Keratinocyte (primary cell): ENCODE data around the gene NEURL3. TPM values are rescaled to one million over a fixed set of nuclear protein-coding genes. Genes with fewer than 3 reads are reported as not detected.

Experiments used
- DNase-seq: peaks from one replicate; pipeline ENCODE4 v3.0.0-alpha.2; 2011; ENCODE audit warnings: low read depth, missing footprints, low spot score
- FAIRE-seq: peaks from 2 replicates; lab custom pipeline; 2011; peaks lifted over from hg19 to GRCh38; lab: Jason Lieb, UNC
- H2AFZ ChIP-seq: 2 replicates; pipeline ENCODE4 v1.6.0; 2012; ENCODE audit warnings: low read length, control low read depth, inconsistent platforms; ENCODE audit not compliant: control insufficient read depth
- H3K27ac ChIP-seq: 2 replicates; pipeline ENCODE4 v1.5.1; 2011; ENCODE audit warnings: low read length; ENCODE audit not compliant: control insufficient read depth, insufficient read depth
- H3K27me3 ChIP-seq: 3 replicates; pipeline ENCODE4 v1.6.0; 2011; ENCODE audit warnings: low read length; ENCODE audit not compliant: control insufficient read depth, insufficient read depth; ENCODE audit errors: extremely low read depth
- H3K36me3 ChIP-seq, 2 experiments: 2 replicates in 1 of 2; 3 replicates in 1 of 2; pipeline ENCODE4 v1.5.1; 2011; ENCODE audit warnings: low read length in 2 of 2, mild to moderate bottlenecking in 1 of 2; ENCODE audit not compliant: control insufficient read depth in 2 of 2, insufficient read depth in 2 of 2; ENCODE audit errors: extremely low read depth in 1 of 2
- H3K4me1 ChIP-seq: 3 replicates; pipeline ENCODE4 v1.5.1; 2011; ENCODE audit warnings: low read length; ENCODE audit not compliant: control insufficient read depth, insufficient read depth; ENCODE audit errors: extremely low read depth
- H3K4me2 ChIP-seq: 3 replicates; pipeline ENCODE4 v1.6.0; 2011; ENCODE audit warnings: low read depth, low read length; ENCODE audit not compliant: control insufficient read depth, insufficient read depth; ENCODE audit errors: extremely low read depth
- H3K4me3 ChIP-seq, 3 experiments: fragments of 200-600 bp in 1 of 3; sonication (generic) in 1 of 3; 2 replicates in 2 of 3; 3 replicates in 1 of 3; pipeline ENCODE4 v1.5.1; 2011 to 2016; ENCODE audit warnings: low read length in 3 of 3, mild to moderate bottlenecking in 3 of 3, control low read depth in 2 of 3, inconsistent platforms in 1 of 3, low read depth in 1 of 3, mixed read lengths in 1 of 3, mixed run types in 1 of 3, moderate library complexity in 1 of 3; ENCODE audit not compliant: control insufficient read depth in 2 of 3, insufficient read depth in 2 of 3; ENCODE audit errors: extremely low read depth in 1 of 3
- H3K79me2 ChIP-seq: 2 replicates; pipeline ENCODE4 v1.6.0; 2012; ENCODE audit warnings: low read length; ENCODE audit not compliant: control insufficient read depth, insufficient read depth
- H3K9ac ChIP-seq: 3 replicates; pipeline ENCODE4 v1.6.0; 2011; ENCODE audit warnings: low read length; ENCODE audit not compliant: control insufficient read depth, insufficient read depth; ENCODE audit errors: extremely low read depth
- H3K9me1 ChIP-seq: 3 replicates; pipeline ENCODE4 v1.6.0; 2011; ENCODE audit warnings: low read length; ENCODE audit not compliant: control insufficient read depth, insufficient read depth; ENCODE audit errors: extremely low read depth
- H3K9me3 ChIP-seq: 2 replicates; pipeline ENCODE4 v1.5.1; 2012; ENCODE audit warnings: low read depth, low read length; ENCODE audit not compliant: control insufficient read depth
- H4K20me1 ChIP-seq: 3 replicates; pipeline ENCODE4 v1.6.0; 2011; ENCODE audit warnings: low read length; ENCODE audit not compliant: control insufficient read depth, insufficient read depth; ENCODE audit errors: extremely low read depth
- CTCF ChIP-seq, 3 experiments: IDR thresholded peaks in 1 of 3; conservative IDR thresholded peaks in 1 of 3; optimal IDR thresholded peaks in 1 of 3; 2 replicates in 2 of 3; 3 replicates in 1 of 3; pipeline versions ENCODE3 to v1.5.1; 2011; ENCODE audit warnings: low read length in 3 of 3, mild to moderate bottlenecking in 3 of 3, moderate library complexity in 2 of 3, control low read depth in 1 of 3, inconsistent platforms in 1 of 3; ENCODE audit not compliant: insufficient read depth in 2 of 3; ENCODE audit errors: extremely low read depth in 1 of 3
- EZH2 ChIP-seq: IDR thresholded peaks from one replicate; pipeline ENCODE4 v1.6.1; 2012; ENCODE audit warnings: inconsistent platforms, mild to moderate bottlenecking, low read length, moderate library complexity
- dilution Hi-C: fragments of 300-500 bp; cut with MboI; formaldehyde crosslinking; loops from one replicate; pipeline ENCODE4 v1.7.0; 2020; ENCODE audit warnings: low sequenced_read_pairs; ENCODE audit not compliant: extremely low pct_ligation_motif_present
- polyA plus RNA-seq, 5 experiments: library from polyadenylated mRNA; depleted of rRNA in 3 of 5; stranded (reverse) in 3 of 5; stranded (forward) in 1 of 5; unstranded in 1 of 5; fragments of >200 nt; gene quantifications; 1 replicate in 1 of 5; 2 replicates in 3 of 5; 3 replicates in 1 of 5; pipeline versions ENCODE4 v1.2.1 to v1.2.3, GENCODE V29; 2011 to 2012; ENCODE audit warnings: missing spikeins in 2 of 5, low read depth in 1 of 5, low replicate concordance in 1 of 5

Gene NEURL3
- polyA plus RNA-seq, 1 donor (not counting 4 experiments of a cell fraction or from before 2014, with no cell fraction given): not detected

DNA sequence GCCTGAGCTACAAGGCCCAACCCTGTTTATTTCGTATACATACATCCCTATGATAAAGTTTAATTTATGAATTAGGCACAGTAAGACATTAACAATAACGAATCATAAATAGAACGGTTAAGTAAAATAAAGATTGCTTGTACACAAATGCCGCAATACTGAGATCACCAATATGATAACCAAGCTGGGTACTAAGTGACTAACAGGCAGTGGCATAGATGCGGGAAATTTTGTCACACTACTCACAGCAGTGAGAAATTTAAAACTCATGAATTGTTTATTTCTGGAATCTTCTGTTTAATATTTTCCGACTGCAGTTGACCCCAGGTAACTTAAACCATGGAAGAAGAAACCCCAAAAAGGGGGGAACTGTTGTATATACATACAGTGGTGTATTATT, 33.4 kb downstream of the NEURL3 start:
- DNase-seq: no peak
- TF ChIP-seq EZH2 (no peak), CTCF (optimal IDR thresholded peaks at IDR 0.05 in 1 of 3, IDR thresholded peaks at IDR 0.05 in 1 of 3, conservative IDR thresholded peaks at IDR 0.05 in 1 of 3; ENCODE audit: extremely low read depth in 1 of 3, insufficient read depth in 2 of 3, low read length in 3 of 3) (no peak)
- Histone ChIP-seq H3K36me3 (no peaks in the 10 kb centered on the region), H3K9ac (no peak overlapping the region), H4K20me1 (no peaks in the 10 kb centered on the region), H3K4me2 (no peak overlapping the region), H3K9me3 (no peaks in the 10 kb centered on the region), H3K9me1 (no peaks in the 10 kb centered on the region), H2AFZ (no peak overlapping the region), H3K79me2 (no peaks in the 10 kb centered on the region), H3K27me3 (peaks cover 5% of the 10 kb centered on the region), H3K4me3 (no peak overlapping the region), H3K27ac (no peak overlapping the region), H3K4me1 (no peaks in the 10 kb centered on the region)
- dilution Hi-C loops: no loop called here
- FAIRE-seq: no peak

DNA sequence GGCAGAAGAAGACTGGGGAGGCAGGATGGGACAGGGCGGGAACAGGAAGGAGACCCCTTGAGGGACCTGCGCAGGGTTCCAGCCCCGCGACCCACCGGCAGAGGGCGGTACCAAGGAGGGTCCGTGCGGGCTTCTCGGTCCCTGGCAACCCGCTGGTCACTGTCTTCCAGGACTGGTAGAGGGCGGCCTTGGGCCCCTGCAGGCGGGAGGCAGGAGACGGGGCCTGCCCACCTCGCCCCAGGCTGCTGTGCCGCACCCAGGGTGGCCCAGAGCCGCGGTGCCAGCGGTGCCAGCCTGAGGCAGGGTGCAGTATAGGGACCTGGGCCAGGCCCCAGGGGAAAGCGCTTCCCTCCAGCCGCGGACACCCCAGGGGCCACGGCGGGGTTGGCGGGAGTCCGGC, 34.5 kb downstream of the NEURL3 start:
- no peak for DNase-seq
- H3K4me3 ChIP-seq: no peak overlapping the region
- H3K9me3 ChIP-seq: no peaks in the 10 kb centered on the region
- no peaks in the 10 kb centered on the region for H3K9me1 ChIP-seq
- no peaks in the 10 kb centered on the region for H3K36me3 ChIP-seq
- TF ChIP-seq EZH2 (no peak), CTCF (optimal IDR thresholded peaks at IDR 0.05 in 1 of 3, IDR thresholded peaks at IDR 0.05 in 1 of 3, conservative IDR thresholded peaks at IDR 0.05 in 1 of 3; ENCODE audit: extremely low read depth in 1 of 3, insufficient read depth in 2 of 3, low read length in 3 of 3) (peak; percentile 43 to 68 (median 48))
- no peak overlapping the region for H3K9ac ChIP-seq
- dilution Hi-C loops: no loop called here
- no peaks in the 10 kb centered on the region for H3K4me1 ChIP-seq
- H3K79me2 ChIP-seq: no peaks in the 10 kb centered on the region
- H3K4me2 ChIP-seq: peak overlapping the region; percentile 32
- H2AFZ ChIP-seq: peak overlapping the region; percentile 15
- no peak overlapping the region for H3K27ac ChIP-seq
- H4K20me1 ChIP-seq: no peaks in the 10 kb centered on the region
- H3K27me3 ChIP-seq: peaks cover 5% of the 10 kb centered on the region
- no peak for FAIRE-seq
